Measurements from ENCODE around the gene SNAPC1.

The SNAPC1 gene

GRCh38 chr14:61756135-61756534, 6.1 kb upstream of the SNAPC1 start:
- no peak for TF ChIP-seq ZNF274 (IDR thresholded peaks at IDR 0.05; ENCODE audit: low read depth, low read length)
- H3K4me3 ChIP-seq (ENCODE audit: low read length): no peak overlapping the region

- TF ChIP-seq ZNF274 (IDR thresholded peaks at IDR 0.05; ENCODE audit: low read depth, low read length): no peak
- H3K4me3 ChIP-seq (ENCODE audit: low read length): no peak overlapping the region
Observed at GRCh38 chr14:61759878-61760277, 2.3 kb upstream of the SNAPC1 start.

- peak overlapping the region; percentile 94 for H3K4me3 ChIP-seq (ENCODE audit: low read length)
- TF ChIP-seq ZNF274 (IDR thresholded peaks at IDR 0.05; ENCODE audit: low read depth, low read length): no peak
Observed at GRCh38 chr14:61761557-61761956, 663 bp upstream of the SNAPC1 start.

GRCh38 chr14:61764342-61765122, 2.3 kb downstream of the SNAPC1 start:
- no peak for TF ChIP-seq ZNF274 (IDR thresholded peaks at IDR 0.05; ENCODE audit: low read depth, low read length)
- no peak overlapping the region; the same call in 1 of the 2 replicates for H3K4me3 ChIP-seq (ENCODE audit: low read length)

GRCh38 chr14:61765225-61765943, 3.2 kb downstream of the SNAPC1 start:
- no peak overlapping the region; the same call in 1 of the 2 replicates for H3K4me3 ChIP-seq (ENCODE audit: low read length)

GRCh38 chr14:61766151-61766550, 3.9 kb downstream of the SNAPC1 start:
- TF ChIP-seq ZNF274 (IDR thresholded peaks at IDR 0.05; ENCODE audit: low read depth, low read length): no peak

More at GRCh38 chr14:61765225-61765943, 3.2 kb downstream of the SNAPC1 start:
- TF ChIP-seq ZNF274 (IDR thresholded peaks at IDR 0.05; ENCODE audit: low read depth, low read length): no peak

GRCh38 chr14:61768240-61768639, 6.0 kb downstream of the SNAPC1 start:
- no peak for TF ChIP-seq ZNF274 (IDR thresholded peaks at IDR 0.05; ENCODE audit: low read depth, low read length)
- H3K4me3 ChIP-seq (ENCODE audit: low read length): no peak overlapping the region

More at GRCh38 chr14:61766151-61766550, 3.9 kb downstream of the SNAPC1 start:
- no peak overlapping the region for H3K4me3 ChIP-seq (ENCODE audit: low read length)

GRCh38 chr14:61769893-61770292, 7.7 kb downstream of the SNAPC1 start:
- H3K4me3 ChIP-seq (ENCODE audit: low read length): no peak overlapping the region
- no peak for TF ChIP-seq ZNF274 (IDR thresholded peaks at IDR 0.05; ENCODE audit: low read depth, low read length)

GRCh38 chr14:61774861-61775260, 12.6 kb downstream of the SNAPC1 start:
- no peak for TF ChIP-seq ZNF274 (IDR thresholded peaks at IDR 0.05; ENCODE audit: low read depth, low read length)
- no peak overlapping the region for H3K4me3 ChIP-seq (ENCODE audit: low read length)

GRCh38 chr14:61780125-61780524, 17.9 kb downstream of the SNAPC1 start:
- no peak for TF ChIP-seq ZNF274 (IDR thresholded peaks at IDR 0.05; ENCODE audit: low read depth, low read length)
- no peak overlapping the region for H3K4me3 ChIP-seq (ENCODE audit: low read length)

- H3K4me3 ChIP-seq (ENCODE audit: low read length): no peak overlapping the region
- TF ChIP-seq ZNF274 (IDR thresholded peaks at IDR 0.05; ENCODE audit: low read depth, low read length): no peak
Observed at GRCh38 chr14:61797309-61797708, 35.1 kb downstream of the SNAPC1 start.

GRCh38 chr14:61802010-61802568, 39.9 kb downstream of the SNAPC1 start:
- TF ChIP-seq ZNF274 (IDR thresholded peaks at IDR 0.05; ENCODE audit: low read depth, low read length): no peak
- no peak overlapping the region for H3K4me3 ChIP-seq (ENCODE audit: low read length)

GRCh38 chr14:61803755-61804154, 41.5 kb downstream of the SNAPC1 start:
- no peak overlapping the region for H3K4me3 ChIP-seq (ENCODE audit: low read length)
- no peak for TF ChIP-seq ZNF274 (IDR thresholded peaks at IDR 0.05; ENCODE audit: low read depth, low read length)

GRCh38 chr14:61805451-61805850, 43.2 kb downstream of the SNAPC1 start:
- TF ChIP-seq ZNF274 (IDR thresholded peaks at IDR 0.05; ENCODE audit: low read depth, low read length): no peak

GRCh38 chr14:61811882-61812346, 49.7 kb downstream of the SNAPC1 start:
- H3K4me3 ChIP-seq (ENCODE audit: low read length): no peak overlapping the region
- no peak for TF ChIP-seq ZNF274 (IDR thresholded peaks at IDR 0.05; ENCODE audit: low read depth, low read length)

More at GRCh38 chr14:61805451-61805850, 43.2 kb downstream of the SNAPC1 start:
- no peak overlapping the region for H3K4me3 ChIP-seq (ENCODE audit: low read length)
